H9 (cell line): Measurements from ENCODE around the gene NCOA1. TPM values are rescaled to one million over a fixed set of nuclear protein-coding genes. Genes with fewer than 3 reads are reported as not detected.

Experiments
- DNase-seq: peaks from one replicate; pipeline ENCODE4 v3.0.0-alpha.2; 2017
- H2AFZ ChIP-seq: one replicate; pipeline ENCODE4 v1.6.1; 2013; ENCODE audit warnings: mild to moderate bottlenecking, low read length, control low read depth, moderate library complexity
- H2AK5ac ChIP-seq: 2 replicates; pipeline ENCODE4 v1.6.1; 2013; ENCODE audit warnings: low read length, control low read depth, mixed read lengths; ENCODE audit not compliant: insufficient read length
- H2BK120ac ChIP-seq: one replicate; pipeline ENCODE4 v1.6.1; 2013; ENCODE audit warnings: low read depth, mild to moderate bottlenecking, low read length, control low read depth, inconsistent platforms; ENCODE audit not compliant: poor library complexity, severe bottlenecking
- H2BK12ac ChIP-seq: 2 replicates; pipeline ENCODE4 v1.6.1; 2013; ENCODE audit warnings: low read length, control low read depth, mixed read lengths, low read depth; ENCODE audit not compliant: insufficient read length
- H2BK15ac ChIP-seq: 2 replicates; pipeline ENCODE4 v1.6.1; 2013; ENCODE audit warnings: low read depth, low read length, control low read depth
- H2BK20ac ChIP-seq: one replicate; pipeline ENCODE4 v1.6.1; 2013; ENCODE audit warnings: low read depth, mild to moderate bottlenecking, low read length, control low read depth, inconsistent platforms; ENCODE audit not compliant: poor library complexity, severe bottlenecking
- H2BK5ac ChIP-seq: 2 replicates; pipeline ENCODE4 v1.6.1; 2013; ENCODE audit warnings: low read length, control low read depth, mixed read lengths; ENCODE audit not compliant: insufficient read length
- H3K14ac ChIP-seq: 2 replicates; pipeline ENCODE4 v1.6.1; 2013; ENCODE audit warnings: low read length, control low read depth; ENCODE audit not compliant: insufficient read depth
- H3K18ac ChIP-seq: 2 replicates; pipeline ENCODE4 v1.6.1; 2013; ENCODE audit warnings: low read depth, mild to moderate bottlenecking, mixed read lengths, low read length, control low read depth; ENCODE audit not compliant: insufficient read length
- H3K23ac ChIP-seq: 2 replicates; pipeline ENCODE4 v1.6.1; 2013; ENCODE audit warnings: low read length, control low read depth, mixed read lengths, low read depth; ENCODE audit not compliant: insufficient read length
- H3K23me2 ChIP-seq: 2 replicates; pipeline ENCODE4 v1.6.1; 2013; ENCODE audit warnings: low read depth, mild to moderate bottlenecking, mixed read lengths, low read length, control low read depth; ENCODE audit not compliant: insufficient read length, poor library complexity, severe bottlenecking
- H3K27ac ChIP-seq: 2 replicates; pipeline ENCODE4 v1.5.1; 2013; ENCODE audit warnings: low read length, control low read depth, mixed read lengths, low read depth; ENCODE audit not compliant: insufficient read length
- H3K27me3 ChIP-seq: 2 replicates; pipeline ENCODE4 v1.6.1; 2013; ENCODE audit warnings: low read length, control low read depth, inconsistent platforms; ENCODE audit not compliant: insufficient read depth
- H3K4ac ChIP-seq: 2 replicates; pipeline ENCODE4 v1.6.1; 2013; ENCODE audit warnings: low read depth, mild to moderate bottlenecking, control low read depth, inconsistent platforms, low read length, moderate library complexity
- H3K4me1 ChIP-seq: 2 replicates; pipeline ENCODE4 v1.6.1; 2013; ENCODE audit warnings: low read length, control low read depth, inconsistent platforms; ENCODE audit not compliant: insufficient read depth
- H3K4me2 ChIP-seq: 2 replicates; pipeline ENCODE4 v1.6.1; 2013; ENCODE audit warnings: low read length, control low read depth, mixed read lengths; ENCODE audit not compliant: insufficient read length, insufficient read depth
- H3K56ac ChIP-seq: 2 replicates; pipeline ENCODE4 v1.6.1; 2013; ENCODE audit warnings: low read depth, mild to moderate bottlenecking, mixed read lengths, low read length, control low read depth; ENCODE audit not compliant: insufficient read length
- H3K79me1 ChIP-seq: 2 replicates; pipeline ENCODE4 v1.6.1; 2013; ENCODE audit warnings: low read depth, mild to moderate bottlenecking, moderate library complexity, low read length, control low read depth, inconsistent platforms; ENCODE audit not compliant: insufficient read depth, poor library complexity, severe bottlenecking
- H3K79me2 ChIP-seq: 2 replicates; pipeline ENCODE4 v1.6.1; 2013; ENCODE audit warnings: low read length, control low read depth, inconsistent platforms; ENCODE audit not compliant: insufficient read depth
- H3K9ac ChIP-seq: 2 replicates; pipeline ENCODE4 v1.6.1; 2013; ENCODE audit warnings: low read length, control low read depth, mixed read lengths; ENCODE audit not compliant: insufficient read length; ENCODE audit errors: extremely low read depth
- H3K9me3 ChIP-seq: one replicate; pipeline ENCODE4 v1.6.1; 2013; ENCODE audit warnings: low read depth, low read length, inconsistent platforms; ENCODE audit not compliant: control insufficient read depth
- H3T11ph ChIP-seq: one replicate; pipeline ENCODE4 v1.6.1; 2013; ENCODE audit warnings: mild to moderate bottlenecking, low read length, control low read depth, inconsistent platforms
- H4K20me1 ChIP-seq: one replicate; pipeline ENCODE4 v1.6.1; 2013; ENCODE audit not compliant: control insufficient read depth, insufficient read length, insufficient read depth
- H4K5ac ChIP-seq: 2 replicates; pipeline ENCODE4 v1.6.1; 2013; ENCODE audit warnings: low read depth, mild to moderate bottlenecking, mixed read lengths, low read length, control low read depth; ENCODE audit not compliant: insufficient read length
- H4K8ac ChIP-seq: replicated peaks from 2 replicates; pipeline ENCODE4 v1.6.1; 2013; ENCODE audit warnings: low read length, control low read depth, mixed read lengths, low read depth; ENCODE audit not compliant: insufficient read length
- H4K91ac ChIP-seq: 2 replicates; pipeline ENCODE4 v1.6.1; 2013; ENCODE audit warnings: low read depth, mild to moderate bottlenecking, moderate library complexity, mixed read lengths, low read length, control low read depth; ENCODE audit not compliant: insufficient read length
- H3K27ac Mint-ChIP-seq, 3 experiments: 2 replicates in 2 of 3; 3 replicates in 1 of 3; pipeline ENCODE4 v1.8.0; 2020 to 2021; ENCODE audit warnings: mixed read lengths in 3 of 3, mild to moderate bottlenecking in 1 of 3, moderate library complexity in 1 of 3
- H3K27me3 Mint-ChIP-seq: 2 replicates; pipeline ENCODE4 v1.8.0; 2021; ENCODE audit warnings: low read depth, mild to moderate bottlenecking, moderate library complexity, mixed read lengths
- H3K36me3 Mint-ChIP-seq, 3 experiments: 2 replicates in 2 of 3; 3 replicates in 1 of 3; pipeline ENCODE4 v1.8.0; 2020 to 2021; ENCODE audit warnings: low read depth in 3 of 3, mixed read lengths in 3 of 3; ENCODE audit not compliant: insufficient read depth in 1 of 3
- H3K4me1 Mint-ChIP-seq, 2 experiments: 2 replicates each; pipeline ENCODE4 v1.8.0; 2020; ENCODE audit warnings: mixed read lengths in 2 of 2
- H3K4me3 Mint-ChIP-seq, 2 experiments: 2 replicates in 1 of 2; 3 replicates in 1 of 2; pipeline ENCODE4 v1.8.0; 2020 to 2021; ENCODE audit warnings: mild to moderate bottlenecking in 2 of 2, mixed read lengths in 2 of 2, moderate library complexity in 1 of 2
- H3K9me3 Mint-ChIP-seq, 2 experiments: 2 replicates in 1 of 2; 3 replicates in 1 of 2; pipeline ENCODE4 v1.8.0; 2020; ENCODE audit warnings: mild to moderate bottlenecking in 2 of 2, mixed read lengths in 2 of 2, moderate library complexity in 1 of 2
- CTCF ChIP-seq: fragments of 200-600 bp; sonication (generic); conservative IDR thresholded peaks from 3 replicates; pipeline ENCODE4 v1.8.0; 2021; ENCODE audit warnings: antibody characterized with exemption, mild to moderate bottlenecking
- WGBS: extraction: QIAGEN DNeasy Blood & Tissue Kit; methylation state at CpG from one replicate; pipeline ENCODE4 v1.1.7; 2013; ENCODE audit warnings: missing lambda C conversion rate, low lambda C conversion rate, mixed read lengths; ENCODE audit not compliant: insufficient read length; ENCODE audit errors: extremely low coverage; 5-methylcytosine and 5-hydroxymethylcytosine counted together
- total RNA-seq: library from RNA; stranded (reverse); gene quantifications from 2 replicates; pipeline ENCODE4 v1.2.1, GENCODE V29; 2021

NCOA1 gene
- total RNA-seq, 1 experiment from 2014 or later = 14.8 TPM

- H3K9ac ChIP-seq = no peak overlapping the region
- no peak overlapping the region for H2BK20ac ChIP-seq
- peaks cover 3% of the 10 kb centered on the region in 2 experiments for H3K4me1 Mint-ChIP-seq
- no peak overlapping the region for H3T11ph ChIP-seq
- H3K23me2 ChIP-seq = no peaks in the 10 kb centered on the region
- no peak overlapping the region for H3K27ac Mint-ChIP-seq
- H4K91ac ChIP-seq = no peak overlapping the region
- no peaks in the 10 kb centered on the region for H3K79me2 ChIP-seq
- no peaks in the 10 kb centered on the region for H3K36me3 Mint-ChIP-seq
- no peak overlapping the region for H2BK12ac ChIP-seq
- H3K27ac ChIP-seq = no peak overlapping the region
- no peak overlapping the region for H2BK5ac ChIP-seq
- no peak overlapping the region for H3K56ac ChIP-seq
- no peak overlapping the region for H4K8ac ChIP-seq
- TF ChIP-seq CTCF = no peak
- WGBS = no CpG with 5 or more reads among the region's 3 CpGs
- no peak overlapping the region for H3K18ac ChIP-seq
- H4K5ac ChIP-seq = no peak overlapping the region
- H3K9me3 ChIP-seq = no peaks in the 10 kb centered on the region
- H4K20me1 ChIP-seq = no peaks in the 10 kb centered on the region
- no peaks in the 10 kb centered on the region for H3K79me1 ChIP-seq
- no peak overlapping the region for H2AFZ ChIP-seq
- no peaks in the 10 kb centered on the region for H3K9me3 Mint-ChIP-seq
- H2BK15ac ChIP-seq = no peak overlapping the region
- no peak overlapping the region for H3K23ac ChIP-seq
- H3K4me1 ChIP-seq = no peaks in the 10 kb centered on the region; the same call in 1 of the 2 replicates
- H3K4me2 ChIP-seq = no peak overlapping the region
- no peak overlapping the region for H2BK120ac ChIP-seq
- no peaks in the 10 kb centered on the region for H3K27me3 Mint-ChIP-seq
- H2AK5ac ChIP-seq = no peak overlapping the region
- H3K14ac ChIP-seq = no peak overlapping the region
- no peak overlapping the region for H3K4ac ChIP-seq
- DNase-seq = no peak
- no peaks in the 10 kb centered on the region for H3K27me3 ChIP-seq
- no peak overlapping the region for H3K4me3 Mint-ChIP-seq
Measured at GRCh38 chr2:24511894-24512293, 20.8 kb downstream of the NCOA1 start.
